GM23338 (cell line): Measurements from ENCODE around the gene STKLD1. TPM values are rescaled to one million over a fixed set of nuclear protein-coding genes. Genes with fewer than 3 reads are reported as not detected.

Source experiments
- ATAC-seq: fragments of 200-7000 bp; cut with Tn5 transposase; 3 replicates; pipeline ENCODE4 v1.9.1; 2020
- DNase-seq: peaks from one replicate; pipeline ENCODE4 v3.0.0-alpha.2; 2015; ENCODE audit warnings: low spot score
- H2AFZ ChIP-seq: fragments of 200-600 bp; sonication (generic); 2 replicates; pipeline ENCODE4 v1.8.0; 2016; ENCODE audit warnings: antibody characterized with exemption, mild to moderate bottlenecking, moderate library complexity
- H3F3A ChIP-seq: fragments of 200-600 bp; sonication (generic); replicated peaks from 2 replicates; pipeline ENCODE4 v1.8.0; 2017; ENCODE audit warnings: antibody characterized with exemption, mixed run types, low read depth
- H3K27ac ChIP-seq: fragments of 200-600 bp; sonication (generic); 2 replicates; pipeline ENCODE4 v1.6.1; 2016; ENCODE audit warnings: low read depth
- H3K27me3 ChIP-seq: fragments of 200-600 bp; sonication (generic); 2 replicates; pipeline ENCODE4 v1.8.0; 2016; ENCODE audit warnings: mild to moderate bottlenecking, mixed run types, moderate library complexity; ENCODE audit not compliant: insufficient read depth
- H3K36me3 ChIP-seq: fragments of 200-600 bp; sonication (generic); 2 replicates; pipeline ENCODE4 v1.8.0; 2016; ENCODE audit warnings: mild to moderate bottlenecking; ENCODE audit not compliant: insufficient read depth
- H3K4me1 ChIP-seq: fragments of 200-600 bp; sonication (generic); 2 replicates; pipeline ENCODE4 v1.8.0; 2016; ENCODE audit warnings: mild to moderate bottlenecking, moderate library complexity; ENCODE audit not compliant: insufficient read depth
- H3K4me2 ChIP-seq: fragments of 200-600 bp; sonication (generic); 2 replicates; pipeline ENCODE4 v1.7.1; 2017; ENCODE audit warnings: mixed run types
- H3K4me3 ChIP-seq: fragments of 200-600 bp; sonication (generic); 2 replicates; pipeline ENCODE4 v1.6.1; 2016; ENCODE audit warnings: mixed run types
- H3K79me2 ChIP-seq: fragments of 200-600 bp; sonication (generic); replicated peaks from 2 replicates; pipeline ENCODE4 v1.8.0; 2017; ENCODE audit warnings: mild to moderate bottlenecking; ENCODE audit not compliant: insufficient read depth
- H3K9me2 ChIP-seq: fragments of 200-600 bp; sonication (generic); 2 replicates; pipeline ENCODE4 v1.8.0; 2017; ENCODE audit not compliant: insufficient read depth
- H4K20me1 ChIP-seq: fragments of 200-600 bp; sonication (generic); replicated peaks from 2 replicates; pipeline ENCODE4 v1.8.0; 2017; ENCODE audit warnings: mild to moderate bottlenecking; ENCODE audit not compliant: insufficient read depth
- H3K27ac Mint-ChIP-seq: 2 replicates; pipeline ENCODE4 v1.8.0; 2020; ENCODE audit warnings: inconsistent platforms, mild to moderate bottlenecking, moderate library complexity, mixed read lengths
- H3K27me3 Mint-ChIP-seq: 3 replicates; pipeline ENCODE4 v1.8.0; 2022; ENCODE audit warnings: low read depth, mild to moderate bottlenecking, moderate library complexity, mixed read lengths, inconsistent platforms; ENCODE audit not compliant: insufficient read depth, poor library complexity
- H3K36me3 Mint-ChIP-seq: 3 replicates; pipeline ENCODE4 v1.8.0; 2021; ENCODE audit warnings: low read depth, mild to moderate bottlenecking, inconsistent platforms, moderate library complexity, mixed read lengths
- H3K4me1 Mint-ChIP-seq: 3 replicates; pipeline ENCODE4 v1.8.0; 2020; ENCODE audit warnings: mild to moderate bottlenecking, inconsistent platforms, mixed read lengths
- H3K4me3 Mint-ChIP-seq: 3 replicates; pipeline ENCODE4 v1.8.0; 2021; ENCODE audit warnings: moderate library complexity, mild to moderate bottlenecking, inconsistent platforms, mixed read lengths
- H3K9me3 Mint-ChIP-seq: 3 replicates; pipeline ENCODE4 v1.8.0; 2020; ENCODE audit warnings: moderate library complexity, mild to moderate bottlenecking, inconsistent platforms, mixed read lengths
- CREB1 ChIP-seq: fragments of 250-450 bp; sonication (Bioruptor Pico); IDR thresholded peaks from 2 replicates; pipeline ENCODE4 v1.5.0; 2020; ENCODE audit warnings: low read depth, mild to moderate bottlenecking, moderate library complexity
- EZH2 ChIP-seq: fragments of 200-600 bp; sonication (generic); IDR thresholded peaks from one replicate; pipeline ENCODE4 v1.8.0; 2017; ENCODE audit warnings: antibody characterized with exemption, mild to moderate bottlenecking, low read depth; ENCODE audit not compliant: unreplicated experiment
- EZH2phosphoT487 ChIP-seq: fragments of 200-600 bp; sonication (generic); IDR thresholded peaks from one replicate; pipeline ENCODE4 v1.8.1; 2018; ENCODE audit warnings: antibody characterized with exemption; ENCODE audit not compliant: unreplicated experiment
- JUNB ChIP-seq: IDR thresholded peaks from one replicate; pipeline ENCODE4 v1.6.1; 2016; ENCODE audit warnings: antibody characterized with exemption; ENCODE audit not compliant: unreplicated experiment
- NANOG ChIP-seq: IDR thresholded peaks from 2 replicates; pipeline ENCODE4 v1.6.1; 2016; ENCODE audit warnings: antibody characterized with exemption, borderline replicate concordance
- POLR2AphosphoS5 ChIP-seq: IDR thresholded peaks from 2 replicates; pipeline ENCODE4 v1.6.1; 2016; ENCODE audit warnings: antibody characterized with exemption, low read depth
- STAT1 ChIP-seq: IDR thresholded peaks from one replicate; pipeline ENCODE4 v1.6.1; 2016; ENCODE audit warnings: antibody characterized with exemption; ENCODE audit not compliant: unreplicated experiment
- ZNF114 ChIP-seq: fragments of 250-450 bp; sonication (Bioruptor Pico); IDR thresholded peaks from 2 replicates; pipeline ENCODE4 v1.5.0; 2020; ENCODE audit warnings: mild to moderate bottlenecking, moderate library complexity
- ZNF331 ChIP-seq: fragments of 250-450 bp; sonication (Bioruptor Pico); IDR thresholded peaks from 2 replicates; pipeline ENCODE4 v1.5.0; 2020; ENCODE audit warnings: low read depth, mild to moderate bottlenecking, moderate library complexity
- polyA plus RNA-seq: library from polyadenylated mRNA; unstranded; fragments of >200 nt; fragmentation: Nextera tagmentation; extraction: Ambion mirVana; gene quantifications from 2 replicates; pipeline ENCODE4 v1.2.1, GENCODE V29; 2016
- total RNA-seq: library from RNA; depleted of rRNA; stranded (reverse); fragments of >200 nt; shearing (Covaris generic); gene quantifications from 2 replicates; pipeline ENCODE4 v1.2.3, GENCODE V29; 2014
- TF ChIP-seq, protein P1 (sequence below): IDR thresholded peaks from one replicate; pipeline ENCODE4 v1.6.1; 2018; ENCODE audit warnings: antibody characterized with exemption; ENCODE audit not compliant: unreplicated experiment
- TF ChIP-seq, protein P2 (sequence below), 2 experiments: fragments of 200-600 bp in 1 of 2; sonication (generic) in 1 of 2; conservative IDR thresholded peaks; 2 replicates each; pipeline versions ENCODE4 v1.5.1 to v1.6.1; 2016 to 2017; ENCODE audit warnings: antibody characterized with exemption in 2 of 2, low read depth in 2 of 2, mild to moderate bottlenecking in 2 of 2, moderate library complexity in 1 of 2
- TF ChIP-seq, protein P3 (sequence below): fragments of 250-450 bp; sonication (Bioruptor Pico); IDR thresholded peaks from 2 replicates; pipeline ENCODE4 v1.5.0; 2020; ENCODE audit warnings: mild to moderate bottlenecking, moderate library complexity
- TF ChIP-seq, protein P4 (sequence below): IDR thresholded peaks from 2 replicates; pipeline ENCODE4 v1.6.1; 2016; ENCODE audit warnings: antibody characterized with exemption

The STKLD1 gene
- total and polyA plus RNA-seq, 2 experiments from 2014 or later: 0.57 TPM; not detected in 1

DNA sequence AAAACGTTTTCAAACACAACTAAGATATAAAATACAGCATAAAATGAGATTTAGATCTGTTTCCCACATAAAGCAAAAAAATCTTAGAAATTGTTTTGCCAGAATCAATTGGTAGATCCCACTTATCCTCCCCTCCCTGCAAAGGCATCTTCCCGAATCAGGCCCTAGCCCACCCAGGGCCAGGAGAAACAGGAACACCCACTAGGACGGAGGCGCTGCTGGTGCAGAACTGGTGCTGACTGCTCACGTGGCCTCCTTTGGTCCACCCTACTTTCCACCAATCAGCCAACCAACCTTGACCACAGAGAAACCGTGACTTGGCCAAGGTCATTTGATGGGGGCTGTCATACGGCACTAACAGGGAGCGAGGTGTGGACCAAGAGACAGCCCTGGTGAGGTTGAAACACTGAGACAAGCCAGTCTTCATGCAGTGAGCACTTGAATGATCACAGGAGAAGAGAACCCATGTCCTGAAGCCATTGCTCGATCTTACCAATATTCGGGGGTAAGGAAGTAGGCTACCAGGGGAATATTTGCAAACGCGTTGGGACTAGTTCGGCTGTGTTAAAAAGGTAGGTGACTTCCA lies 14.6 kb upstream of the STKLD1 start:
- Histone ChIP-seq H3K36me3 (peaks cover 27% of the 10 kb centered on the region), H4K20me1 (peaks cover 35% of the 10 kb centered on the region), H3K79me2 (peaks cover 23% of the 10 kb centered on the region), H3K27me3 (no peaks in the 10 kb centered on the region), H3F3A (peaks cover 21% of the 10 kb centered on the region; the same call in 1 of the 2 replicates), H2AFZ (no peak overlapping the region), H3K4me3 (no peak overlapping the region), H3K4me2 (no peak overlapping the region), H3K4me1 (peaks cover 6% of the 10 kb centered on the region; the same call in 1 of the 2 replicates), H3K27ac (no peak overlapping the region), H3K9me2 (no peaks in the 10 kb centered on the region)
- no peak overlapping the region for H3K27ac Mint-ChIP-seq
- ATAC-seq (no peak), DNase-seq (no peak)
- peaks cover 80% of the 10 kb centered on the region for H3K36me3 Mint-ChIP-seq
- TF ChIP-seq, protein P1, sequence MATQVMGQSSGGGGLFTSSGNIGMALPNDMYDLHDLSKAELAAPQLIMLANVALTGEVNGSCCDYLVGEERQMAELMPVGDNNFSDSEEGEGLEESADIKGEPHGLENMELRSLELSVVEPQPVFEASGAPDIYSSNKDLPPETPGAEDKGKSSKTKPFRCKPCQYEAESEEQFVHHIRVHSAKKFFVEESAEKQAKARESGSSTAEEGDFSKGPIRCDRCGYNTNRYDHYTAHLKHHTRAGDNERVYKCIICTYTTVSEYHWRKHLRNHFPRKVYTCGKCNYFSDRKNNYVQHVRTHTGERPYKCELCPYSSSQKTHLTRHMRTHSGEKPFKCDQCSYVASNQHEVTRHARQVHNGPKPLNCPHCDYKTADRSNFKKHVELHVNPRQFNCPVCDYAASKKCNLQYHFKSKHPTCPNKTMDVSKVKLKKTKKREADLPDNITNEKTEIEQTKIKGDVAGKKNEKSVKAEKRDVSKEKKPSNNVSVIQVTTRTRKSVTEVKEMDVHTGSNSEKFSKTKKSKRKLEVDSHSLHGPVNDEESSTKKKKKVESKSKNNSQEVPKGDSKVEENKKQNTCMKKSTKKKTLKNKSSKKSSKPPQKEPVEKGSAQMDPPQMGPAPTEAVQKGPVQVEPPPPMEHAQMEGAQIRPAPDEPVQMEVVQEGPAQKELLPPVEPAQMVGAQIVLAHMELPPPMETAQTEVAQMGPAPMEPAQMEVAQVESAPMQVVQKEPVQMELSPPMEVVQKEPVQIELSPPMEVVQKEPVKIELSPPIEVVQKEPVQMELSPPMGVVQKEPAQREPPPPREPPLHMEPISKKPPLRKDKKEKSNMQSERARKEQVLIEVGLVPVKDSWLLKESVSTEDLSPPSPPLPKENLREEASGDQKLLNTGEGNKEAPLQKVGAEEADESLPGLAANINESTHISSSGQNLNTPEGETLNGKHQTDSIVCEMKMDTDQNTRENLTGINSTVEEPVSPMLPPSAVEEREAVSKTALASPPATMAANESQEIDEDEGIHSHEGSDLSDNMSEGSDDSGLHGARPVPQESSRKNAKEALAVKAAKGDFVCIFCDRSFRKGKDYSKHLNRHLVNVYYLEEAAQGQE: no peak
- no peak for TF ChIP-seq ZNF114 (CRISPR knock-in tag)
- no peak for TF ChIP-seq NANOG
- no peak for TF ChIP-seq CREB1
- no peak for TF ChIP-seq JUNB
- TF ChIP-seq EZH2phosphoT487: no peak
- TF ChIP-seq EZH2: no peak
- TF ChIP-seq POLR2AphosphoS5: no peak
- TF ChIP-seq, protein P2, sequence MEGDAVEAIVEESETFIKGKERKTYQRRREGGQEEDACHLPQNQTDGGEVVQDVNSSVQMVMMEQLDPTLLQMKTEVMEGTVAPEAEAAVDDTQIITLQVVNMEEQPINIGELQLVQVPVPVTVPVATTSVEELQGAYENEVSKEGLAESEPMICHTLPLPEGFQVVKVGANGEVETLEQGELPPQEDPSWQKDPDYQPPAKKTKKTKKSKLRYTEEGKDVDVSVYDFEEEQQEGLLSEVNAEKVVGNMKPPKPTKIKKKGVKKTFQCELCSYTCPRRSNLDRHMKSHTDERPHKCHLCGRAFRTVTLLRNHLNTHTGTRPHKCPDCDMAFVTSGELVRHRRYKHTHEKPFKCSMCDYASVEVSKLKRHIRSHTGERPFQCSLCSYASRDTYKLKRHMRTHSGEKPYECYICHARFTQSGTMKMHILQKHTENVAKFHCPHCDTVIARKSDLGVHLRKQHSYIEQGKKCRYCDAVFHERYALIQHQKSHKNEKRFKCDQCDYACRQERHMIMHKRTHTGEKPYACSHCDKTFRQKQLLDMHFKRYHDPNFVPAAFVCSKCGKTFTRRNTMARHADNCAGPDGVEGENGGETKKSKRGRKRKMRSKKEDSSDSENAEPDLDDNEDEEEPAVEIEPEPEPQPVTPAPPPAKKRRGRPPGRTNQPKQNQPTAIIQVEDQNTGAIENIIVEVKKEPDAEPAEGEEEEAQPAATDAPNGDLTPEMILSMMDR (conservative IDR thresholded peaks at IDR 0.05; ENCODE audit: low read depth in 2 of 2): no peak
- no peak for TF ChIP-seq STAT1
- TF ChIP-seq, protein P3, sequence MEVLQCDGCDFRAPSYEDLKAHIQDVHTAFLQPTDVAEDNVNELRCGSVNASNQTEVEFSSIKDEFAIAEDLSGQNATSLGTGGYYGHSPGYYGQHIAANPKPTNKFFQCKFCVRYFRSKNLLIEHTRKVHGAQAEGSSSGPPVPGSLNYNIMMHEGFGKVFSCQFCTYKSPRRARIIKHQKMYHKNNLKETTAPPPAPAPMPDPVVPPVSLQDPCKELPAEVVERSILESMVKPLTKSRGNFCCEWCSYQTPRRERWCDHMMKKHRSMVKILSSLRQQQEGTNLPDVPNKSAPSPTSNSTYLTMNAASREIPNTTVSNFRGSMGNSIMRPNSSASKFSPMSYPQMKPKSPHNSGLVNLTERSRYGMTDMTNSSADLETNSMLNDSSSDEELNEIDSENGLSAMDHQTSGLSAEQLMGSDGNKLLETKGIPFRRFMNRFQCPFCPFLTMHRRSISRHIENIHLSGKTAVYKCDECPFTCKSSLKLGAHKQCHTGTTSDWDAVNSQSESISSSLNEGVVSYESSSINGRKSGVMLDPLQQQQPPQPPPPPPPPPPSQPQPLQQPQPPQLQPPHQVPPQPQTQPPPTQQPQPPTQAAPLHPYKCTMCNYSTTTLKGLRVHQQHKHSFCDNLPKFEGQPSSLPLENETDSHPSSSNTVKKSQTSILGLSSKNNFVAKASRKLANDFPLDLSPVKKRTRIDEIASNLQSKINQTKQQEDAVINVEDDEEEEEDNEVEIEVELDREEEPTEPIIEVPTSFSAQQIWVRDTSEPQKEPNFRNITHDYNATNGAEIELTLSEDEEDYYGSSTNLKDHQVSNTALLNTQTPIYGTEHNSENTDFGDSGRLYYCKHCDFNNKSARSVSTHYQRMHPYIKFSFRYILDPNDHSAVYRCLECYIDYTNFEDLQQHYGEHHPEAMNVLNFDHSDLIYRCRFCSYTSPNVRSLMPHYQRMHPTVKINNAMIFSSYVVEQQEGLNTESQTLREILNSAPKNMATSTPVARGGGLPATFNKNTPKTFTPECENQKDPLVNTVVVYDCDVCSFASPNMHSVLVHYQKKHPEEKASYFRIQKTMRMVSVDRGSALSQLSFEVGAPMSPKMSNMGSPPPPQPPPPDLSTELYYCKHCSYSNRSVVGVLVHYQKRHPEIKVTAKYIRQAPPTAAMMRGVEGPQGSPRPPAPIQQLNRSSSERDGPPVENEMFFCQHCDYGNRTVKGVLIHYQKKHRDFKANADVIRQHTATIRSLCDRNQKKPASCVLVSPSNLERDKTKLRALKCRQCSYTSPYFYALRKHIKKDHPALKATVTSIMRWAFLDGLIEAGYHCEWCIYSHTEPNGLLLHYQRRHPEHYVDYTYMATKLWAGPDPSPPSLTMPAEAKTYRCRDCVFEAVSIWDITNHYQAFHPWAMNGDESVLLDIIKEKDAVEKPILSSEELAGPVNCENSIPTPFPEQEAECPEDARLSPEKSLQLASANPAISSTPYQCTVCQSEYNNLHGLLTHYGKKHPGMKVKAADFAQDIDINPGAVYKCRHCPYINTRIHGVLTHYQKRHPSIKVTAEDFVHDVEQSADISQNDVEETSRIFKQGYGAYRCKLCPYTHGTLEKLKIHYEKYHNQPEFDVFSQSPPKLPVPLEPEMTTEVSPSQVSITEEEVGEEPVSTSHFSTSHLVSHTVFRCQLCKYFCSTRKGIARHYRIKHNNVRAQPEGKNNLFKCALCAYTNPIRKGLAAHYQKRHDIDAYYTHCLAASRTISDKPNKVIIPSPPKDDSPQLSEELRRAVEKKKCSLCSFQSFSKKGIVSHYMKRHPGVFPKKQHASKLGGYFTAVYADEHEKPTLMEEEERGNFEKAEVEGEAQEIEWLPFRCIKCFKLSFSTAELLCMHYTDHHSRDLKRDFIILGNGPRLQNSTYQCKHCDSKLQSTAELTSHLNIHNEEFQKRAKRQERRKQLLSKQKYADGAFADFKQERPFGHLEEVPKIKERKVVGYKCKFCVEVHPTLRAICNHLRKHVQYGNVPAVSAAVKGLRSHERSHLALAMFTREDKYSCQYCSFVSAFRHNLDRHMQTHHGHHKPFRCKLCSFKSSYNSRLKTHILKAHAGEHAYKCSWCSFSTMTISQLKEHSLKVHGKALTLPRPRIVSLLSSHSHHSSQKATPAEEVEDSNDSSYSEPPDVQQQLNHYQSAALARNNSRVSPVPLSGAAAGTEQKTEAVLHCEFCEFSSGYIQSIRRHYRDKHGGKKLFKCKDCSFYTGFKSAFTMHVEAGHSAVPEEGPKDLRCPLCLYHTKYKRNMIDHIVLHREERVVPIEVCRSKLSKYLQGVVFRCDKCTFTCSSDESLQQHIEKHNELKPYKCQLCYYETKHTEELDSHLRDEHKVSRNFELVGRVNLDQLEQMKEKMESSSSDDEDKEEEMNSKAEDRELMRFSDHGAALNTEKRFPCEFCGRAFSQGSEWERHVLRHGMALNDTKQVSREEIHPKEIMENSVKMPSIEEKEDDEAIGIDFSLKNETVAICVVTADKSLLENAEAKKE: no peak
- TF ChIP-seq, protein P4, sequence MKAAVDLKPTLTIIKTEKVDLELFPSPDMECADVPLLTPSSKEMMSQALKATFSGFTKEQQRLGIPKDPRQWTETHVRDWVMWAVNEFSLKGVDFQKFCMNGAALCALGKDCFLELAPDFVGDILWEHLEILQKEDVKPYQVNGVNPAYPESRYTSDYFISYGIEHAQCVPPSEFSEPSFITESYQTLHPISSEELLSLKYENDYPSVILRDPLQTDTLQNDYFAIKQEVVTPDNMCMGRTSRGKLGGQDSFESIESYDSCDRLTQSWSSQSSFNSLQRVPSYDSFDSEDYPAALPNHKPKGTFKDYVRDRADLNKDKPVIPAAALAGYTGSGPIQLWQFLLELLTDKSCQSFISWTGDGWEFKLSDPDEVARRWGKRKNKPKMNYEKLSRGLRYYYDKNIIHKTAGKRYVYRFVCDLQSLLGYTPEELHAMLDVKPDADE: no peak
- no peak for TF ChIP-seq ZNF331 (CRISPR knock-in tag)
- no peaks in the 10 kb centered on the region for H3K9me3 Mint-ChIP-seq
- peaks cover 14% of the 10 kb centered on the region for H3K27me3 Mint-ChIP-seq
- H3K4me1 Mint-ChIP-seq: peaks cover 8% of the 10 kb centered on the region; the same call in 2 of the 3 replicates
- no peak overlapping the region for H3K4me3 Mint-ChIP-seq
